Urothelium cell line (cell line): Measurements from ENCODE around the gene MLXIP.
"Not testable (repeated sequence)": the region's sequence is repeated elsewhere in the genome, so short reads cannot be mapped to it uniquely, and the experiment has no call there.

Source experiments
- DNase-seq: peaks from one replicate; pipeline ENCODE4 v3.0.0; 2011; ENCODE audit warnings: low spot score, mixed read lengths
- FAIRE-seq: peaks from 2 replicates; lab custom pipeline; 2011; peaks lifted over from hg19 to GRCh38; lab: Jason Lieb, UNC

The MLXIP gene, protein sequence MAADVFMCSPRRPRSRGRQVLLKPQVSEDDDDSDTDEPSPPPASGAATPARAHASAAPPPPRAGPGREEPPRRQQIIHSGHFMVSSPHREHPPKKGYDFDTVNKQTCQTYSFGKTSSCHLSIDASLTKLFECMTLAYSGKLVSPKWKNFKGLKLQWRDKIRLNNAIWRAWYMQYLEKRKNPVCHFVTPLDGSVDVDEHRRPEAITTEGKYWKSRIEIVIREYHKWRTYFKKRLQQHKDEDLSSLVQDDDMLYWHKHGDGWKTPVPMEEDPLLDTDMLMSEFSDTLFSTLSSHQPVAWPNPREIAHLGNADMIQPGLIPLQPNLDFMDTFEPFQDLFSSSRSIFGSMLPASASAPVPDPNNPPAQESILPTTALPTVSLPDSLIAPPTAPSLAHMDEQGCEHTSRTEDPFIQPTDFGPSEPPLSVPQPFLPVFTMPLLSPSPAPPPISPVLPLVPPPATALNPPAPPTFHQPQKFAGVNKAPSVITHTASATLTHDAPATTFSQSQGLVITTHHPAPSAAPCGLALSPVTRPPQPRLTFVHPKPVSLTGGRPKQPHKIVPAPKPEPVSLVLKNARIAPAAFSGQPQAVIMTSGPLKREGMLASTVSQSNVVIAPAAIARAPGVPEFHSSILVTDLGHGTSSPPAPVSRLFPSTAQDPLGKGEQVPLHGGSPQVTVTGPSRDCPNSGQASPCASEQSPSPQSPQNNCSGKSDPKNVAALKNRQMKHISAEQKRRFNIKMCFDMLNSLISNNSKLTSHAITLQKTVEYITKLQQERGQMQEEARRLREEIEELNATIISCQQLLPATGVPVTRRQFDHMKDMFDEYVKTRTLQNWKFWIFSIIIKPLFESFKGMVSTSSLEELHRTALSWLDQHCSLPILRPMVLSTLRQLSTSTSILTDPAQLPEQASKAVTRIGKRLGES

DNA sequence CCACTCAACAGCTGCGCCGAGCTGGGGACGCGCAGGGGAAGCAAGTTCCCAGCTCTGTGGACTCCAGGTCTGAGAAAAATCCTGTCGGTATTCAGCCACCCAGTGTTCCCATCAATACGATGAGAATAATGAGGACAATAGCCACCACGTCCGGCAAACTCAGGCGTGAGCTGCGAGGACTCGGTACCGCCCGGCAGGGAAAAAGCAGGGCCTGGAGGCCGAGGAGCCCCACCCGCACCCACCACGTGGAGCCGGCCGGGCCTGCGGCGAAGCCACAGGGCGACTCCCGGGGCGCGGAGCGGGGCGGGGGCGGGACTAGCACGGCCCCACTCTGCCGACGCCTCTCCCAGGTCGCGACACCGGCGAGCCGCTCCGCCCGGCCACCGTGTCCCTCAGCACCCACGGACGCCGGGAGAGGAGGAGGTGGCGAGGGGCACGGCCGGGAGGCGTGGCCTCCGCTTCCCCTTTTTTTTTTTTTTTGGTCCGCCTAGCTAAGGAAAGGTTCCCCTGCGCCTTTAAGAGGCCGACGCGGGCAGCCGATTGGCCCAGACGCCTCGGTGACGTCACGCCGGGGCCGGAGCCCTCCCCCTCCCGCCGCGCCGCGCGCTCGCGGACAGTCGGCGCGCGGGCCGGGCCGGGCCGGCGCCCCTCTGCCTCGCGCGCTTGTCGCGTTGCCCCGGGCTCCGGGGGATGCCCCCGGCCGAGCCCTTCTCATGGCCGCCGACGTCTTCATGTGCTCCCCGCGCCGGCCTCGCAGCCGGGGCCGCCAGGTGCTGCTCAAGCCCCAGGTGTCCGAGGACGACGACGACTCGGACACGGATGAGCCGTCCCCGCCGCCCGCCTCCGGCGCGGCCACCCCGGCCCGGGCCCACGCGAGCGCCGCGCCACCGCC lies at the start of gene MLXIP:
Gene MLXIP (plus strand): TSS at position 616 of the 892 bp plus-strand sequence. CDS start 98 bp downstream, at position 714.
- peak; percentile 98 for DNase-seq
- FAIRE-seq = no peak

DNA sequence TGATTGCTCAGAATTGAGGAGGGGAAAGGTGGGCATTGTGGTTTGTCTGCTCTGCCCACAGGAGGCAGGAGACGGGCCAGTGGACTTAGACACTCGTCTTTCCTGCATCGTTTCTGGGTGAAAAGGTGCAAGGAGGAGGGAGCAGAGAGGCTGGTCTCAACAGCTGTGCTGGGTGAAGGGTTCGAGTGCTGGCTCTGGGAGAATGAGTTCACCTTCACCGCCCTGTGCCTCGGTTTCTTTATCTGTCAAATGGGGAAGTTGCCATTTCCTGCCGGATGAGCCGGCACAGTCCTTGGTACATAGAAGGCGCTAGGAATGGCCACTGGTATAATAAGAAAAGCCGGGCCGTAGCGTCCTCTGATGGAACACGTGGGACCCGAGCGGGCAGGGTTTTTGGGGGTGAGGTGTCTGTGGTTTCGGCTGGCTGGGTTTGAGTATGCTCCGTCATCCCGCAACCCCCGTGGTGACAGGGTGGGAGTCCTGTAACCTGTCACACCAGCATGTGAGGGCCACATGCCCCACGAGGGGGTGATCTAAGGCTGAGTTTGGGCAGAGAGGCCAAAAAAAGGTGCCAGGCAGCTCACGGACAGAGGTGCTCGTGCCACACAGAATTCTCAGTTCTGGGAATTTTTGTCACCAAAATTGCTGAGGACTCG lies 49.5 kb upstream of the MLXIP start:
- DNase-seq (no peak), FAIRE-seq (no peak)

DNA sequence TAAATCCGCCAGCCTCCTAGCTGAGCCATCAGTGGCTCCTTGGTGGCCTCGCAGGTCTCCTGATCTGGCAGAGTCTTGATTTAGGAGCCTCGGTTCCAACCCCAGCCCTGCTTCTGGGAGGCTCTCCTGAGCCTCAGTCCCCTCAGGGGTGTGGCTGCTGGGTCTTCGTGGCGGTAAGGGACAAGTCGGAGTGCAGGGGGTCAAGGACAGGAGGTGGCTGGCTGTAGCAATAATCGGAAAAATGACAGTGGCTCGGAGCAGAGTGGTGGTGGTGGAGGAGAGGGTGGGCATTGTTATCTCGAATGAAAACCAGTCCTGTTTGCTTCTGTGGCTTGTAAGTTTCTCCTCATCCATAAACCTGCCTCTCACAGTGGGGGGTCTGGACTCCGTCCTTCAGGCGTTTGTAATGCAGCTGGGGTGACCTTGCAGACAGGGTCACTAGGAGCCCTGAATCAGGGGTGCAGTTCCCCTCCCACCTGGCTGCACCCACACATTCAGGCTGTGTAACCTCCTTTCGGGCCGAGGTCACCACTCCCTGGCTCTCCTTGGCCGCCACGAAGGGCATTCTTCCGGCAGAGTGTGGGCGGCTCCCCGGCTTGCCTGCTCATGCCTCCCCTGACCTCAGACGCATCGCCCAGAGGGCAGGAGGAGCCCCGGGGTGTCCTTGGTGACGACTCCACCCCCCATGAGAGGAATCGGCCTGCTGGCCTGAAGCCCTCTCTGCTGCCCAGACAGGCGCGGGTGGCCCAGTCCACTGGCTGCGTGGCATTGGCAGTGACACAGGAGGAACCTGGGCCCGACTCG lies 48.7 kb upstream of the MLXIP start:
- DNase-seq = no peak
- no peak for FAIRE-seq

DNA sequence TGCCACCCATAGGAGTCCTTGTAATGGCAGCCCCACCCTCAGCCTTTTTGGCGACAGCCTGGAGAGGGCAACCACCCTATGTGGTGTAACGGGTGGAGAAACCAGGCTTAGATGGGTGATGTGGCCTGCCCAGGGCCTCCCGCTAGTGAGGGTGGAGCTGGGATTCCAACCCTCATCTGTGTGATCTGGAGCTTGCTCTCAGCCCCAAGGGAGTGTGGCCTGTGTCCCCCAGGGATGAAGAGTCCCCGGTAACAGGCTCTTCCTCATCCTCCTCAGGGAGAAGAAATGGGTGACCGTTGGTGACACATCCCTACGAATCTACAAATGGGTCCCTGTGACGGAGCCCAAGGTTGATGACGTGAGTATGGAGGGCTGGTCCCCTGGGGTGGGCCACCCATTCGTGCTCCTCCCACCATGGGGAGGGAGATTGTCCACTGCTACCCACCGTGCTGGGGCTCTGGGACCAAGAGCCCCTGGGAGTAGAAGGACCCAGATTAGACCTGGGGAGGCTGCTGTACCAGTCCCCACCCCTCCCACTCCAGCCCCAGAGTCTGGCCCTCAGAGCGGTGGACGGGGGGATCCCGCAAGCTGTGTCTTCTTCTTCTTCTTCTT lies 48.0 kb upstream of the MLXIP start:
- FAIRE-seq = no peak
- no peak for DNase-seq

DNA sequence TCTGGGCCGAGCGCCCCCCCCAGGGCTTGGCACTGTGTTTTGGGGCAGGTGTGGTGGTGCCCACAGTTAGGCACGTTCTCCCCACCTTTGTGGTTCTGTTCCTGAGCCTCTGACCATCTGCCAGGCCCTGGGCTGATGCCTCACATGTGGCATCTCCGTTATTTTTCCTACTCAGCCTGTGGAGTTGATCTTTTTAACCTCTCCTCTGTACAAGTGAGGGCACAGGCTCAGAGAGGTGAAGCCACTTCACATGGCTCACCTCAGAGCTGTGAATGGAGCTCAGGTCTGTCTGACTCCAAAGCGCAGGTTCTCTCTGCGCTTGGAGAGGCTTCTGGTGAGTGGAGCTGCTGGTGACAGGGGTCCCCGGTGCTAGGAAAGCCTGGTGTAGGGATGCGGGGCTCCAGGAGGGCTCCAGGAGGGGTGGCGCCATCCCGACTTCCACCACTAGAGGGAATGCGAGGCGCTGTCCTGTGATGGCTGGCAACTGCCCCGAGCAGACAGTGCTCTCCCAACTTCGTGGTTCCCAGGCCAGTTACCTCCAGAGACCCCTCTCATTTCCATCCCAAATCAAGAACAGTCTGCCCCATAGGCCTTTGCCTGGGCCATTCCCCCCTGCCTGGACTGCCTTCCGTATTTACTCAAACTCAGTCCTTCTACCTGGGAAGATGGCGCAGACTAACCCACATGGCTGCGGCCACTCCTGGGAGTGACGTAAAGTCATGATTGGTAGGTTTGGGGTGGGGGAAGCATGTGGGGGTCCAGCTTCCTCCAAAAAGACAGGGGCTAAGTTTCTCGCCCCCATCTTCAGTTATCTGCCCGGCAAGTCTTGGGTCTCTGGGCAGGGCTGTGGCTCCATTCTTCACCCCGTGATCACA lies 47.0 kb upstream of the MLXIP start:
- FAIRE-seq = no peak

DNA sequence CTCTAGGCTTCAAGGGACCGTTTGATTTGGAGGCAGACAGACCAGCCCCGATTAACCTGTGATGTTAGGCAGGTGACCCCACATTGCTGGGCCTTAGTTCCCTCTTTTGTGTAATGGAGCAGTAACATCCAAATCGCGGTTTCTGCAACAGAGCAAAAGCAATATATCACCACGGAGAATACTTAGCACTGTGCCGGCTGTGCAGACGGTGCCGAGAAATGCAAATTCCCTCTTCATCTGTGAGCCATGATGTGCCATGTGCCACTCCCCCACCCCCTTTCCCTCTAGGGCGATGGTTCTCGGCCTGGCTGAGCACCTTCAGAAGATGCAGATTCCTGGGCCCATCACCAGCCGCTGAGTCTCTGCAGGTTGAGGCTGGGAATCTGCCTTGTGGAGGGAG lies 46.0 kb upstream of the MLXIP start:
- FAIRE-seq = no peak

More for the DNA sequence above, 47.0 kb upstream of the MLXIP start:
- peak; percentile 60 for DNase-seq

DNA sequence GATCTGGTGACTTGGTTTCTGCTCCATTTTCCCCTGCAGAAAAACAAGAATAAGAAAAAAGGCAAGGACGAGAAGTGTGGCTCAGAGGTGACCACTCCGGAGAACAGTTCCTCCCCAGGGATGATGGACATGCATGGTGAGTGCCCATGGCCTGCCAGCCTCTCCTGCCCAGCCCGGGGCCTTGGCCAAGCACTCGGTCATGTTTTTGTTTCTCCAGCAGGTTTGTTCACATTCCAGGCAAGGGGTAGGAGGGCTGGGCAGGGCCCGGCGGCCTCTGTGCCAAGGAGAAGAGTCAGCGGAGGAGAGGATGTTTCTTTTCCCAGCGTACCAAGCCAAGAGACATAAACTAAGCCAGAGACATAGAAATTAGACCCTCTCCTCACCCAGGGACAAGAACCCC lies 43.3 kb upstream of the MLXIP start:
- DNase-seq (no peak), FAIRE-seq (no peak)

More for the DNA sequence above, 46.0 kb upstream of the MLXIP start:
- no peak for DNase-seq

DNA sequence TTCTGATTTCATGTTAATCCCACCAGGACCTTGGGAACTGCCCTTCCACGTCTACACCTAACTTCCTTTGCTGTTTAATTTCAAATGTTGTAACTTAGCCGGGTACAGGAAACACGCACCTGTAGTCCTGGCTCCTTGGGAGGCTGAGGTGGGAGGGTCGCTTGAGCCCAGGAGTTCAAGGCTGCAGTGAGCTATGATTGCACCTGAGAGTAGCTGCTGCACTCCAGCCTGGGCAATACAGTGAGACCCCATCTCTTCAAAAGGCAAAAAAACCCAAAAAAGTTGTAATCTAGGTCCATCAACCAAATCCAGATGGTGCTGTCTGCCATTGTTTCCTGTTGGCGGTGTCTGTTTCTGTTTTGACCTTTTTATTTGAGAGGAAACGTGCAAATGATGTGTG lies 42.4 kb upstream of the MLXIP start:
- DNase-seq = no peak
- no peak for FAIRE-seq

DNA sequence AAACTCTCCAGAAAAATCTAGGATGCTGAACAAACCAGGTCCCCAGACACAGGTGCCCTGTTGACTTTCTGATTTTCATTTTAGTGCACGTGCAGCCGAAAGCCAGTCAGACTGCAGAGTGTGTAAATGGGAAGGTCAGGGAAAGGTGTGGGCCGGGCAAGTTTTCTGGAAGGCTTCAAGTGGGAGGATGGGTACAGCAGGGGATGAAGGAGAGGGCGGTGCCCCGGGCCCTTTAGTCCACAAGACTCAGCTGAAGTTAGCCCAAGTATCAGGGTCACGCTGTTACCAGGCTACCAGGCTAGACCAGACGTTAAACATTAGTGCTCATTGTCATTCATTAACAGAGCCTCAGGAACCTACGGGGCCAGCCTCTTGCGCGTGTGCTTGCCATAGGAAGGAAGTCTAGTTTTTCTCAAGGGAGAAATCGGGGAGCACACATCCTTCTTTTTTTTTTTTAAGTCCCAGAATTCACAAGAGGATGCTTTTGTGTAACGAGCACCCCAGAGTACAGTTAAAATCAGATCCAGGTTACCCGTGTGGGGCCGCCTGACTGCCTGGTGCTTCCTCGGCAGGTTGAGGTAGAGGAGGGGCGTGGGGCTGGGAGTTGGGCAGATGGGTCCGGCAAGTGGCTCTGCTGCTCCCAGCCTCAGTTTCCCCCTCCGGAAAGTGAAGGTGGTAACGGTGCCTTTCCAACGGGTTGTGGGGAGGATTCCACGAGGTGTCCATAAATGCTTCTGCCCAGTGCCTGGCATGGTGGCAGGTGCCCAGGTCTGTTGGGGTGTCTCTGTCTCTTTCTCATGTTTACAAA lies 37.8 kb upstream of the MLXIP start:
- FAIRE-seq = no peak
- no peak for DNase-seq

DNA sequence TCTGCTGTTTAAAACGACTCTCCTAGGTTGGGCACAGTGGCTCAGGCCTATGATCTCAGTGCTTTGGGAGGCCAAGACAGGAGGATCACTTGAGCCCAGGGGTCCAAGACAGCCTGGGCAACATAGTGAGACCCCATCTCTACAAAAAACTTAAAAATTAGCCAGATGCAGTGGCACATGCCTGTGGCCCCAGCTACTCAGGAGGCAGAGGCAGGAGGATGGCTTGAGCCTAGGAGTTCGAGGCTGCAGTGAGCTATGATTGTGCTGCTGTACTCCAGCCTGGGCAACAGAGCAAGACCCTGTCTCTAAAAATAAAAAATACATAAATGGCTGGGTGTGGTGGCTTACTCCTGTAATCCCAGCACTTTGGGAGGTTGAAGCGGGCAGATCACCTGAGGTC lies 37.1 kb upstream of the MLXIP start:
- FAIRE-seq, DNase-seq: not testable (repeated sequence)

DNA sequence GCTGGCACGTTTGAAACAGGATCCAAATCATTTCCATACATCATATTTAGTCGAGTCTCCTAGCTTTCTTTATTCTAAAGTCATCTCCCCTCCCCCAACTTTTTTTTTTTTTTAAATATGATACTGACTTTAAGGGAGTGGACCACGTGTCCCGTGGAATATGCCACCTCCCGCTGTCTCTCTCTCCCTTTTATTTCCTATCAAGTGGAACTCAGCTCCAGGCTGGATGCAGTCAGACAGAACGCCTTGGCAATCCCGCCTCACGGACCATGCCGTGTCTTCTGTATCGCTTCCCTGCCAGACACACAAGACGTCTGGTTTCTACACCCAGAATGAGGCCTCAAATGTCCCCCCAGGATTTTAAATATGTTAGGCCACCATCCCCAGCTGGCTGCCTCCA lies 35.6 kb upstream of the MLXIP start:
- FAIRE-seq (no peak), DNase-seq (no peak)

DNA sequence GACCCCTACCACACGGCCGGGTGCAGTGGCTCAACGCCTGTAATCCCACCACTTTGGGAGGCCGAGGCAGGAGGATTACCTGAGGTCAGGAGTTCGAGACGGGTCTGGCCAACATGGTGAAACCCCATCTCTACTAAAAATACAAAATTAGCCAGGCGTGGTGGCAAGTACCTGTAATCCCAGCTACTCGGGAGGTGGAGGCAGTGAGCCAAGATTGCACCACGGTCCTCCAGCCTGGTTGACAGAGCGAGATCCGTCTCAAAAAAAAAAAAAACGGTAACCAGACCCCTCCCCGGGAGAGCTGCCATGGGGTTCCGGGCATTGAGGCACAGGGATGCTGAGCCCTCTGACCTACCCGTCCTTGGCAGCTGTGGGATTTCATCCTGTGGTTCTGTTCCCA lies 35.1 kb upstream of the MLXIP start:
- no peak for DNase-seq
- no peak for FAIRE-seq

DNA sequence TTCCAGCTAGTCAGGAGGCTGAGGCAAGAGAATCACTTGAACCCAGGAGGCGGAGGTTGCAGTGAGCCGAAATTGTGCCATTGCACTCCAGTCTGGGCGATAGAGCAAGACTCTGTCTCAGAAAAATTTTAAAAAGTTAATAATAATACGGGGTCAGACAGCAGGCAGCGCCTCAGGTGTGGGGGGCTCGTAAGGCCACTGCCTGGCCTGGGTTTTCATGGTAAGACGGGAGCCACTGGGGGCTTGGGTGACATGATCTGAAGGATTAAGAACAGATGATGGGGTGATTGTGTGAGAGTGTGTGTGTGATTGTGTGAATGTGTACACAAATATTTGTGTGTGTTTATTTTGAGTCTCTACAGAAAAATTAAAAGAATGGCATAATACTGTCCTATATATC lies 33.3 kb upstream of the MLXIP start:
- DNase-seq = no peak
- FAIRE-seq = no peak

DNA sequence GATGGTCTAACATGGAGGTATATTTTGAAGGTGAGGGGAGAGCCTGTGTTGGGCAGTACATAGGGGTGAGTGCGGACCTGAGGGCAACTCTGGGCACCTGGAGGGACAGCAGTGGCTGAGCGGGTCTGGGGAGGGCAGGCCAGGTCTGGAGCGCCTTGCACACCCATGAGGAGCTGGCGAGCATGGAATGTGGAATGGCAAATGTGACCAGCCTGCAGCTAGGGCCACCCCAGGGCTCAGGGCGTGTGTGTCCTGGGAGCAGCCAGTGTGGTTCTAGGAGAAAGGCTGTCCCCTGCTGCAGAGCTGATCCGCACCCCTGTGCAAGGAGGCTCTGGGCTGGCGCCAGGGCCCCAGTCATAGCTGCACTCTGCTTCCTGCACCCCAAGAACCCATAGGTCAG lies 32.4 kb upstream of the MLXIP start:
- no peak for DNase-seq
- no peak for FAIRE-seq

DNA sequence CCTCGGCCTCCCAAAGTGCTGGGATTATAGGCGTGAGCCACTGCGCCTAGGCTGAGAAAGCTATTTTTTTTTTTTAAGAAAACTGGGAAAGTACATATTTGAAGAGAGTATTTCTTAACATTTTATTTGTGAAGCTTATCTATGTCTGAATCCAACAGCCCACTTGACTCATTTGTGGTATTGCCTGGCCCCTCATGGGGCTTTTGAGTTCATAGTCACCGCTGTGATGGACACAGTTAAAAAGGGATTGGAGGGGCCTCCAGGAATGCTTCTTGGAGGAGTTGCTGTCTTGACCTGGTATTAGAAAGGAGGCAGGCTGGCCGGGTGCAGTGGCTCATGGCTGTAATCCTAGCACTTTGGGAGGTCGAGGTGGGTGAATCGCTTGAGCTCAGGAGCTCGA lies 30.4 kb upstream of the MLXIP start:
- FAIRE-seq (no peak), DNase-seq (no peak)

DNA sequence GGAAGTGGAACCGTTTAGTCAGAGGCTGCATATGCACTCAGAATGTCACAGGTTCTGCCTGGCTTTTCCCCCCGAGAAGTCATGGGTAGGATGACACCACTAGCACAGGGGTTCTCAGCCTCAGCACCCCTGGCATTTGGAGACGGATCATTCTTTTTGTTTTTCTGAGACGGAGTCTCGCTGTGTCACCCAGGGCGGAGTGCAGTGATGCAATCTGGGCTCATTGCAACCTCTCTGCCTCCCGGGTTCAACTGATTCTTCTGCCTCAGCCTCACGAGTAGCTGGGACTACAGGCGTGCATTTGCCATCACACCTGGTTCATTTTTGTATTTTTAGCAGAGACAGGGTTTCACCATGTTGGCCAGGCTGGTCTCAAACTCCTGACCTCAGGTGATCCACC lies 28.7 kb upstream of the MLXIP start:
- FAIRE-seq = no peak
- no peak for DNase-seq

DNA sequence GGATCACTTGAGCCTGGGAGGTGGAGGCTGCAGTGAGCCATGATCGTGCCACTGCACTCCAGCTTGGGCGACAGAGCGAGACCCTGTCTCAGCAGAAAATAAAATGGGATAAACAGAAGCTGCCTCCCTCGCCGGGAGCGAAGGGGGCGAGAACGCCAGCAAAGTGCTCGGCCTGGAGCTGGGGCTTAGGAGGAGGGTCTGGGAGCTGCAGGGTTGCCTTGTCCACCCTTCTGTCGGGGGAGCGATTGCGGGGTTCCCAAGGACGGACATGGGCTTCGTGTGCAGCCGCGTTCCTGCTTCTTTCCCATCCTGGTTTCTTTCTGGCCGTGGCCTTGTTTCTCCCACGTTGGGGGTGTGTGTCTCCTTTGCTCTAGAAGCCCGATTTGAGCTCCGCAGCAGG lies 27.9 kb upstream of the MLXIP start:
- no peak for FAIRE-seq

More for the DNA sequence above, 27.9 kb upstream of the MLXIP start:
- no peak for DNase-seq
